ENCODE measurements around the gene CNTNAP2.

DNA sequence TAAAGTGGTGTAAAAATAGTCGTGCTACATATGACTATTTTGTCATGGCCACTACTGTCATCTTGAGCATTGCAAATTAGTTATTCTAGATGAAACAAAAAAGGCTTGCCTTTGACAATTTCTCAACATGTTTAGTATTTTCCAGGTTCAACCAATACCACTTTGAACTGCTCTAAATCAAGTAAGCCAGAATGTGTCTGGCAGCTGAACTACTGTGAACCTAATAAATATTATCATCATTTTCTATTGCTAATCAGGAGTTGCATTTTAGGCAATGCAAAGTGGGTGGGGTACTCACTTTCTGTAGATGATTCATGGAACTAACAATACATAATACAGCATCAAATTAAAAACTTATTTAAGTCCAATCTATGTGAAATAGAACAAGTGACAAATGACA lies 877.2 kb downstream of the CNTNAP2 start:
- no peak for TF ChIP-seq POLR2A (IDR thresholded peaks at IDR 0.05)
- TF ChIP-seq, protein P1, sequence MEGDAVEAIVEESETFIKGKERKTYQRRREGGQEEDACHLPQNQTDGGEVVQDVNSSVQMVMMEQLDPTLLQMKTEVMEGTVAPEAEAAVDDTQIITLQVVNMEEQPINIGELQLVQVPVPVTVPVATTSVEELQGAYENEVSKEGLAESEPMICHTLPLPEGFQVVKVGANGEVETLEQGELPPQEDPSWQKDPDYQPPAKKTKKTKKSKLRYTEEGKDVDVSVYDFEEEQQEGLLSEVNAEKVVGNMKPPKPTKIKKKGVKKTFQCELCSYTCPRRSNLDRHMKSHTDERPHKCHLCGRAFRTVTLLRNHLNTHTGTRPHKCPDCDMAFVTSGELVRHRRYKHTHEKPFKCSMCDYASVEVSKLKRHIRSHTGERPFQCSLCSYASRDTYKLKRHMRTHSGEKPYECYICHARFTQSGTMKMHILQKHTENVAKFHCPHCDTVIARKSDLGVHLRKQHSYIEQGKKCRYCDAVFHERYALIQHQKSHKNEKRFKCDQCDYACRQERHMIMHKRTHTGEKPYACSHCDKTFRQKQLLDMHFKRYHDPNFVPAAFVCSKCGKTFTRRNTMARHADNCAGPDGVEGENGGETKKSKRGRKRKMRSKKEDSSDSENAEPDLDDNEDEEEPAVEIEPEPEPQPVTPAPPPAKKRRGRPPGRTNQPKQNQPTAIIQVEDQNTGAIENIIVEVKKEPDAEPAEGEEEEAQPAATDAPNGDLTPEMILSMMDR (IDR thresholded peaks at IDR 0.05): no peak

Measured in stomach (tissue), 4 donors.